ENCODE data around the gene AATK.
A peak's percentile ranks its signal among the peaks of the same experiment; 100 is the strongest.

Gene AATK

GRCh38 chr17:81166033-81166492, at the start of gene AATK:
Gene AATK (minus strand): TSS chr17:81166221. CDS start chr17:81165992, 229 bp downstream.
- no peak for DNase-seq (ENCODE audit: low read depth)

GRCh38 chr17:81213978-81214377, 48.0 kb upstream of the AATK start:
- DNase-seq (ENCODE audit: low read depth): no peak

- no peak for DNase-seq (ENCODE audit: low read depth)
Measured at GRCh38 chr17:81212365-81212764, 46.3 kb upstream of the AATK start.

GRCh38 chr17:81210868-81211267, 44.8 kb upstream of the AATK start:
- DNase-seq (ENCODE audit: low read depth): peak; percentile 8

- no peak for DNase-seq (ENCODE audit: low read depth)
Measured at GRCh38 chr17:81210466-81210865, 44.4 kb upstream of the AATK start.

- no peak for DNase-seq (ENCODE audit: low read depth)
Measured at GRCh38 chr17:81209141-81209540, 43.1 kb upstream of the AATK start.

GRCh38 chr17:81208651-81209050, 42.6 kb upstream of the AATK start:
- no peak for DNase-seq (ENCODE audit: low read depth)

GRCh38 chr17:81207610-81208581, 41.9 kb upstream of the AATK start:
- DNase-seq (ENCODE audit: low read depth): no peak

GRCh38 chr17:81206657-81207056, 40.6 kb upstream of the AATK start:
- DNase-seq (ENCODE audit: low read depth): no peak

GRCh38 chr17:81206166-81206565, 40.1 kb upstream of the AATK start:
- DNase-seq (ENCODE audit: low read depth): no peak

GRCh38 chr17:81204578-81204977, 38.6 kb upstream of the AATK start:
- no peak for DNase-seq (ENCODE audit: low read depth)

- no peak for DNase-seq (ENCODE audit: low read depth)
Measured at GRCh38 chr17:81203136-81203535, 37.1 kb upstream of the AATK start.

- DNase-seq (ENCODE audit: low read depth): no peak
Measured at GRCh38 chr17:81202318-81202717, 36.3 kb upstream of the AATK start.

- DNase-seq (ENCODE audit: low read depth): peak; percentile 77
Measured at GRCh38 chr17:81200695-81201580, 34.9 kb upstream of the AATK start.

GRCh38 chr17:81200201-81200600, 34.2 kb upstream of the AATK start:
- no peak for DNase-seq (ENCODE audit: low read depth)

- no peak for DNase-seq (ENCODE audit: low read depth)
Measured at GRCh38 chr17:81199482-81199830, 33.4 kb upstream of the AATK start.

GRCh38 chr17:81198826-81199481, 32.9 kb upstream of the AATK start:
- DNase-seq (ENCODE audit: low read depth): no peak

GRCh38 chr17:81197831-81198490, 31.9 kb upstream of the AATK start:
- DNase-seq (ENCODE audit: low read depth): no peak

- DNase-seq (ENCODE audit: low read depth): no peak
Measured at GRCh38 chr17:81197409-81197795, 31.4 kb upstream of the AATK start.

- no peak for DNase-seq (ENCODE audit: low read depth)
Measured at GRCh38 chr17:81196505-81197408, 30.7 kb upstream of the AATK start.
